HG02973 (cell line): ENCODE data around the gene GMDS.

Source experiments
- ATAC-seq: cut with Tn5 transposase; IDR thresholded peaks from one replicate; pipeline ENCODE4 v1.9.1; 2021; ENCODE audit warnings: moderate library complexity; ENCODE audit not compliant: unreplicated experiment

The GMDS gene

GRCh38 chr6:1622220-1622850 lies 623.1 kb downstream of the GMDS start:
- no peak for ATAC-seq

DNA sequence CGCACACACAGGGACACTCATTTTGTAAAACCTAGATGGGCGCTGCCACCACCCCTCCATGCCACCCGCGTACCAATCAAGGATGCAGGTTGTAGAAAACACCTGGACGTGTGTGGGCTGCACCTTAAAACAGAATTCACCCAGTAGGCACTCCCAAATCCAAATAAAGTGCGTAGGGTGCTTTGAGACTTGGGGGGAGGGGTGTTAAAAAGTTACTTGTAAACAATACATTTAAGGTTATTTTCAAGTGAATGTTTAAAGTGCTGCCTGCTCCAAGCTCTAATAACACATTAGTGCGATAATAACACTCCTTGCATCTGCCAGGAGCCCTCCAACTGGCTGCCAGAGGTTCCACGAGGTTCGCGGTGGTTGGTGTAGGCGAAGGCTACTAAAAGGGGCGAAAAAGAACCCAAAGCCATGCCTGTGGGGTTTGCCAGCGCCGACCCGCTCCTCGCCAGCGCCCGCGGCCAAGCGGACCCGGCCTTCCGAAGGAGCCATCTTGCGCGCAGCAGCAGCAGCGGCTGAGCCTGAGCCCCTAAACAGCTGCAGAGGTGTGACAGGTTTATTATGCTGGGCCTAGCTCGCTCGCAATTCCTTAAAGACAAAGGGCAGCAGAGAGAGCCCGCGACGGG lies 624.2 kb downstream of the GMDS start:
- no peak for ATAC-seq

DNA sequence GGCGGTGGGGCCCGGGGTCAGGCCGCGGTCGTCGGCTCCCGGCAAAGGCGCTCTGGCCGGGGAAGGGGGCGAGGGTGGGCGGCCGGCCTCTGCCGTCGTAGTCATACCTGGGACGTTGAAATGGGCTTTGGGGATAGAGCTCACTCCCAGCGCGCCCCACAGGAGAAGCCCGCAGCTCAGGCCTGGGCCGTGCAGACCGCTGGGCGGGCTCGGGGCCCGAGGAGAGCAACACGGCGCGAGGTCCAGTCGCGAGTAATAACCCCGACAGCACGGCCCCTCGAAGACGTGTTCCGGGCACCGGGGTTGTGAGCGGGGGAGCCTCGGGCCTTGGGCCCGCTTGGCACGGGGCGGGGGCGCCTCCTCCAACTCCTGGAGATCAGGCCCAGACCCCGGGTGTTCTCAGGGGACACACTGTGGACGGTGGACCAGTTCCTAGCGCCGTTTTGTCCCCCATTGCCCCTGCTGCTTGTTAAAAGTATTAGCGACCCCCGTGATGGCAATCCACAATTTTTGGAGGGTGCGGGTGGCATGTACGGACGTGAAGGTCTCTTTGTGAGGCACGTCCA lies 624.8 kb downstream of the GMDS start:
- no peak for ATAC-seq

DNA sequence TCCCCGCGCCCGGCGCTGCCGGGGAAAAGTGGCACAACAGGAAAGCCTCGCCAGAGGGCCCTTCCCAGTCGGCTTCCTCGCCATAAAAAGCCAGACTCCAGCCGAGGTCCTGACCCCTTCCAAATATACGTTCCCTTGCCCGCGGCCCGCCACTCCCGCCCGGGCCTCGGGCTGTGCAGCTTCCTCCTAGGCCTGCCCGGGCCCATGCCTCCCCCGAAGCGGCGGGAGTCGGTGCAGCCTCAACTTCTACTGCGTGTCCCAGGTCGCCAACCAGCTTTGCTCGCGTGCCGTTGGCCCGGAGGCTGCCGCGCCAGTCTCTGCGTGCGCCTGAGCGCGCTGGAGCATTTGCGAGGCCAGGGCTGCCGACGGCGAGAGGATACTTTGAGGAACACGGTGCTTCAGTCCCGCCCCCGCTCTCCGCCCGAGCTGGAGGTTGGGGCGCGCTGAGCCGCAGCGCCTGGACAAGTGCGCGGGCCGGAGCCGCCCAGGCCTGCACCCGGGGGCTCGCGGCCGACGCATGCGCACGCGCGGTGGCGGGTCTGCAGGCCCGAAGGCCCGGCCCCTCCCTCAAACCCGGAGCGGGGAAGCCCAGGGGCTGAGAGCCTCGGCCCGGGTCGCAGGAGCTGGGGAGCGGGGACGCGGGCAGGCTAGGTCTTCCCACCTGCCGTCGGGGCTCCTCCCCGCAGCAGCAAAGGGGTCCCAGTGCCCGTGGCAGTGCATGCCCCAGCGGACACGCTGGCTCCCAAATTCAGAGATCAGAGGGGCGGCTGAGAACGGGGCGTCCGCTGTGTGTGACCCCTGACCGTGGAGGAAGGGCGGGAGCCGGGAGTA lies 625.5 kb downstream of the GMDS start:
- no peak for ATAC-seq

GRCh38 chr6:1619098-1619672 lies 626.2 kb downstream of the GMDS start:
- no peak for ATAC-seq

DNA sequence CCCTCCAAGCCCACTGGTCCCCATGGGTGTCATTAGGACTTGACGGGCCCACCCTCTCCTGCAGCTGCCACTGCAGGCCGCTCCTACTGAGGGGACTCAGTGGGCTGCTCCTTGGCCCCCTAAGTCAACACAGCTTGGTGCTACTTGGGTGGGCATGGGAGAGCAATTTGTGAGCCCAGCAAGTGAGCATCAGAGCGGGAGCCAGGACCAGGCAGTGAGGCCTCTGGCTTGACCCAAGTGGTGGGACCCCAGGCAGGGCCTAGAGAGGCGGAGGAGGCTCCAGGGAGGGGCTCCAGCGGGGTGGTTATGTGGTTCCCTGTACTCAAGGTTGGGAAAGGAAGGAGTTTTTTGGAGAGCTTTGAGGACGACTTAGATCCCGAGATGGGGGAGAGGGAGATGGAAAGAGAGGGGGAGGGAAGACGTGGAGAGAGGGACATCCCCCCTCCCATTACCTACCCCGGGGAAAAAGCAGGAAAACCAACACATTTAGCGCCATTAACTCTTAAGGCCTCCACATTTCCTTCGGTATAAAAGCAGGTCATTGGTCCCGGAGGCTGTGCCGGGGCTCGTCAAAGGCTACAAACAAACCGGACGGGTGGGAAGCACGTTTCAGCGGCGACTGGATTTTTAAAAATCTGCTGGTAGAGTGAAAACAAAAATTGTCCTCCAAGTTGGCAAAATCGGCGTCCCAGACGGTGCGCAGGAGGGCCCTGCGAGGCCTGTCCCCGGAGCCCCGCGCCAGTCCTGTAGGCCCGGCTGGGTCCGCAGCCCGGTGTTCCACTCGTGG lies 626.9 kb downstream of the GMDS start:
- ATAC-seq: no peak

DNA sequence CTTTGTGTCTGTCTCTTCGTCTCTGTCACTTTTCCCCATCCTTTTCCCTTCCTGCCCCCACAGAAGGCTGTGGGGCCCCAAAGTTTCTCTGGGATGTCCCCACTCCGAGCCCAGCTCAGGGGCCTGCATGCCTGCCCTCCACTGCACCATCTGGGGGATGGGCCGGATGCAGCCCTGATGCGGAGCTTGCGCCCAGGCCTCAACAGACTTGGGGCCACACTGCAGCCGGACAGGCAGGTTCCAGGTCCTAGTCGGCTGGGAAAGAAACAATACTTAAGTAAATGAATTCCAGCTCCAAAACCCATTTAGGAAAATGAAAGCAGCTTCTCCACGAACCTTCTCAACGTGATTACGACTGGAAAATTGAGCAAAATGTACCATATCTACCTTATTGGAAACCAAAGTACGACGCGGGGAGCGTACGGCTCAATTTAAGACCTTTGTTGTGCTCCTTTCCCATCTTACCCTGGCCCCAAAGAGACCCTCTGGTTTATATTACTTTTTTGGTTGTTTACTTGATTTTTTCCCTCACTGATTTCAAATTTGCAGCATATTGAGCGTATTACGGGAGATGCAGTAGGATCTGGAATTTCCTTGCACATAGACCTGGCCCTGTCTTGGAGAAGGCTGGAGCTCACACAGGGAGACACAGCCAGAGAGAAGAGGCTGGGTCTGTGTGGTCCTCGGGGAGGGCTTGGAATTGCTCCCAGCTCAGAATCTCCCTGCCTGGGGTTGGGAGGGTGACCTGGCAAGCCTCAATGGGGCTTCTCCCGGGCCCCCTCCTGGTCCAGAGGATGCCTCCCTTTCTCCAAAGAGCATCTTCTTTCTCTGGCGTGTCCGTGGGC lies 627.7 kb downstream of the GMDS start:
- no peak for ATAC-seq

DNA sequence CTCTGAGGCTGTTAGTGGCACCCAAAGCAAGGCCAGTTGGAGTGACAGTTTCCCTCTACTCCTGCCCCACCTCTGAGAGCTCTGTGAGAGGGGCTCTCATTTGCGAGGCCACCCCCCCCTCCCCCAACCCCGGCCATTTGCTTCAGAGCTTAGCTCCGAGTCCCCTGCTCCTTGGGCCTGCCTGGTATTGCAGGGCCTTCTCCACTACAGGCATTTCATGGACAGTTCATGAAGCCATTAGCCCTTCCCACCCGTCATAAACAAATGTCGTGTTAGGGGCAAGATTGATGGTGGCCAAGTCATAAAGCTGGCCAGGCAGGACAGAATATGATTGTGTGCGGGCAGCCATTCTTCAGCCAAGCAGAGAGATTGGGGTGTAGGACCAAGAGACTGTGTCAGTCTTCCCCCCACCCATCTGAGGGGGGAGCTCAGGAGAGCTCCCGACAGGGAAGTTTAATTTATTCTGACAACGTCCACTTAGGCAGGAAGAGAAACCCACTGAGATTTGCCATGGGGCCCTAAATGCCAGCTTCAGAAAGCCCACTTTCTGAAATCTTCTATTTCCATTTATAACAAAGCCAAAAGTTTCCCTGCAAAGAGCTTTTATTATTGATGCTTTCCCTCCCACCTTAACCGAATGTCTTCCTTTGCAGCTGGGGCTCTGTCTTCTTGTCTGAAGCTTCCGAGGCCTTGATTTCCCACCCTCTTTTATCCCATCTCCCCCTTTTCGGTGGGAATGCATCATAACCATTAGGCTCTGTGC lies 628.5 kb downstream of the GMDS start:
- ATAC-seq: no peak

DNA sequence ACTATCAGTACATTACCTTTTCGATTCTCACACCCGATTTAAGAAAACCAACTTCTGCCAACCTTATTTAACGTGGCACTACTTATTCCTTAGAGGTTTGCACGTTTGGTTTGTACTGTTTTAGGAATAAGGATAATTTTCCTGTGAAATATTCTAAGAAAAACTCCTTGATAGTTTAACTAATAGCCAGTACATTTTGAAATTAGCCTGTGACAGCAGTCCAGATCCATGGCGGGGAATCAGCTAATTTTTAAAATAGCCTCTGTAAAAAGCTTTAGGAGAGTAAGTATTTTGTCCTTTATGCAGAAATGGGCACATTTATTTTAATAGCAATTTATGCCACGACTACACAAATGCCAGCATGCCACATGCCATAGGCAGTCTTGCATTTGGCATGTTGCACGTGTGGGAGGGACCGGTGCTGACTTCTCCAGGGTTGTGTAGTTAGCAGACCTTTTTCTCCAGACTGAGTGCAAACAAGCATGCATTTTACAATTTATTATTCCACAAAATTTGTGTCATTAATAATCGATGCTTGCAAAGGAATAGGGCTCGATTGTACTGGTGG lies 629.5 kb downstream of the GMDS start:
- ATAC-seq: no peak

DNA sequence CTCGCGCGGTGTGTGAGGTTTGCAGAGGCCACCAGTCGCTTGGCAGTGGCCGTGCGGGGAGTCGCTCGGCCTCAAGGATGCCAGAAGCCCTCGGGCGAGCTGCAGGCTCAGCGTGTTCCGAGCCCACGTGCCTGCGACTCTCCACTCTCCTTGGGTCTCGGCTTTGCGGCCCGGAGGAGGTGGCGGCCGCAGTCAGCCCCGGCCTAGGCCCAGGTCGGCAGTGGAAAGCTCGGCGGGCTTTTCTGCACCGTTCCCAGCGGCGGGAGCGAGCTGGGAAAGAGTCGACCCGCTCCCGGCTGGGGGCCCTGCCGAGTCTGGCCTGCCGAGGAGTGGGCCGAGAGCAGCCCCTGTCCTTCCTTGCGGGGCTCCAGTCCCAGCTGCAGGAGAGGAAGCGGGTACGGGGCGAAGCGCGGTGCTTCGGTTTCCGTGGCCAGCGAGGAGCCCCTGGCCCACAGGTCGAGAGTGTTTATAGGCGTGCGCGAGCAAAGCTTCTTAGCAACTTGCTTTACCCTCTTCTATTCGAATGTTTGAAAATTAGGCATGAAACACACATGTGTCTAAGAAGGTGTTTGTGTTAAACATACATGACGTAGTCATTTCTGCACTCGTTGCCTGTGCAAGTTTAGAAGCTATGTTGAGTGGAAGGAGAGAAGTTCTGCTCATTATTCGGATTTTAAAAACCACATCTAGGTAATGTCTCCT lies 630.1 kb downstream of the GMDS start:
- no peak for ATAC-seq

DNA sequence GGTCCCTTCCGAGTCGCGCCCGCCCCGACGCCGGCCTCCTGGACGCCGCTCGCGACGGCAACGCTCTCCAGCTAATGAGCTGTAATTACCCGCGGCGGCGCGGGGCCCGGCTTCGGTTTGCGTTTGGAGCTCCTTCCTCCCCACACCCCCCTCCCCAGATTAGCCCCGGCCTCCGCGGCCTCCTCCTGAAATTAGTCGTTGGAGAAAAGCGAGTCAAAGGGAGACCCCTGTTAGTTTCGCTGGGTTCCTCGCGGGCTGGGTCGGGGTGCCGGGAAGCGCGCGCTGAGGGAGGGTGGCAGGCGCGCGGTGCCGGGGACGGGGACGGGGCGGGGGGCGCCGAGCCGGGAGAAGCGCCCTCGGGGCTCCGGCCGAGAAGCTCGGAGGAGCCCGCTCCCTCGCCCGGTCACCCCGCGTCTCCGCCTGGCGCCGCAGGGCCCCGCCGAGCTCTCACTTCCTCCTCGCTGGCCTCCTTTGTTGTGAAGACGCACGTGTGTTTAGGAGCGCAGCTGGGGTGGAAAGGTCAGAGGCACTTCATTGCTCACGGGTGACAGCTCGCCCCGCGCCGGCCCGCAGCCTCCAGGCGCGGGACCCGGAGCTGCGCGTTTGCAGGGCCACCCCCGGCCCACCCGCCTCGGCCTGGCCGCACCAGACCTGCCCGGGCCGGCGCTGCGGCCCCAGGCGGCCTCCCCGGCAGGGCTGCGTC lies 630.8 kb downstream of the GMDS start:
- no peak for ATAC-seq

DNA sequence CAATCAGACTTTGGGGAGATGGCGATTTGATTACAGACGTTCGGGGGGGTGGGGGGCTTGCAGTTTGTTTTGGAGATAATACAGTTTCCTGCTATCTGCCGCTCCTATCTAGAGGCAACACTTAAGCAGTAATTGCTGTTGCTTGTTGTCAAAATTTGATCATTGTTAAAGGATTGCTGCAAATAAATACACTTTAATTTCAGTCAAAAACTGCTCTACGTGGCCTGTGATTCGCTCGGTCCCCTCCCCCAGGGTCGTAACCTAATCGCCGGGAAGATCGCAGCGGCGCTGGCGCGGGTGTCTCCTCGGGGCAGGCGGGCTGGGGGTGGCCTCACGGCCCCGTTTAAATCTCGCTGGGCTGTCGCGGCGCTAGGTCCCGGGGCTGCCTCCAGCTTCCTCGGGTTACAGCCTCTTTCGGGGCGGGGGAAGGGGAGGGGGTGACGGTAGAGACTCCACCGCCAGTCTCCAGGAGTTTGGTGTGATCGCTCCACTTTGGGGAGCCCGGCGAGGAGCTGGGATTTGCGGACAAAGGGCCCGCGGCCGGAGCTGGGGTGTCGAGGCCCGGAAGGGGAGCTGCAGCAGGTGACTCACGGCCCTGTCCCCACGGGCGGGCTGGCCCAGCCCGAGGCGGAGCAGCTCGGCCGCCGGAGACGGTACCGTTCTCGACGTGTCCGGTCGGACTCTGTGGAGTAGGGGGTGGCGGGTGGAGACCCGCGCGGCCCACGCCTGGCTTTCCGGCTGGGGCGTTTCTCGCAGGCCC lies 631.5 kb downstream of the GMDS start:
- no peak for ATAC-seq

GRCh38 chr6:1613346-1613687 lies 632.1 kb downstream of the GMDS start:
- ATAC-seq: no peak

DNA sequence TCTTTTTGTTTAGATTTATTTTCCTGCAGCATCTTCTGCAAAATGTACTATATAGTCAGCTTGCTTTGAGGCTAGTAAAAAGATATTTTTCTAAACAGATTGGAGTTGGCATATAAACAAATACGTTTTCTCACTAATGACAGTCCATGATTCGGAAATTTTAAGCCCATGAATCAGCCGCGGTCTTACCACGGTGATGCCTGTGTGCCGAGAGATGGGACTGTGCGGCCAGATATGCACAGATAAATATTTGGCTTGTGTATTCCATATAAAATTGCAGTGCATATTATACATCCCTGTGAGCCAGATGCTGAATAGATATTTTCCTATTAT lies 632.5 kb downstream of the GMDS start:
- ATAC-seq: no peak

DNA sequence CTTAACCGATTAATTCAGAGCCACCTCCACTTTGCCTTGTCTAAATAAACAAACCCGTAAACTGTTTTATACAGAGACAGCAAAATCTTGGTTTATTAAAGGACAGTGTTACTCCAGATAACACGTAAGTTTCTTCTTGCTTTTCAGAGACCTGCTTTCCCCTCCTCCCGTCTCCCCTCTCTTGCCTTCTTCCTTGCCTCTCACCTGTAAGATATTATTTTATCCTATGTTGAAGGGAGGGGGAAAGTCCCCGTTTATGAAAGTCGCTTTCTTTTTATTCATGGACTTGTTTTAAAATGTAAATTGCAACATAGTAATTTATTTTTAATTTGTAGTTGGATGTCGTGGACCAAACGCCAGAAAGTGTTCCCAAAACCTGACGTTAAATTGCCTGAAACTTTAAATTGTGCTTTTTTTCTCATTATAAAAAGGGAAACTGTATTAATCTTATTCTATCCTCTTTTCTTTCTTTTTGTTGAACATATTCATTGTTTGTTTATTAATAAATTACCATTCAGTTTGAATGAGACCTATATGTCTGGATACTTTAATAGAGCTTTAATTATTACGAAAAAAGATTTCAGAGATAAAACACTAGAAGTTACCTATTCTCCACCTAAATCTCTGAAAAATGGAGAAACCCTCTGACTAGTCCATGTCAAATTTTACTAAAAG lies 633.0 kb downstream of the GMDS start:
- no peak for ATAC-seq

DNA sequence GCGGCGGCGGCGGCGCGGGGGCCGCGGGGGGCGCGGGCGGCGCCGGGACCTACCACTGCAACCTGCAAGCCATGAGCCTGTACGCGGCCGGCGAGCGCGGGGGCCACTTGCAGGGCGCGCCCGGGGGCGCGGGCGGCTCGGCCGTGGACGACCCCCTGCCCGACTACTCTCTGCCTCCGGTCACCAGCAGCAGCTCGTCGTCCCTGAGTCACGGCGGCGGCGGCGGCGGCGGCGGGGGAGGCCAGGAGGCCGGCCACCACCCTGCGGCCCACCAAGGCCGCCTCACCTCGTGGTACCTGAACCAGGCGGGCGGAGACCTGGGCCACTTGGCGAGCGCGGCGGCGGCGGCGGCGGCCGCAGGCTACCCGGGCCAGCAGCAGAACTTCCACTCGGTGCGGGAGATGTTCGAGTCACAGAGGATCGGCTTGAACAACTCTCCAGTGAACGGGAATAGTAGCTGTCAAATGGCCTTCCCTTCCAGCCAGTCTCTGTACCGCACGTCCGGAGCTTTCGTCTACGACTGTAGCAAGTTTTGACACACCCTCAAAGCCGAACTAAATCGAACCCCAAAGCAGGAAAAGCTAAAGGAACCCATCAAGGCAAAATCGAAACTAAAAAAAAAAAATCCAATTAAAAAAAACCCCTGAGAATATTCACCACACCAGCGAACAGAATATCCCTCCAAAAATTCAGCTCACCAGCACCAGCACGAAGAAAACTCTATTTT lies 633.7 kb downstream of the GMDS start:
- no peak for ATAC-seq
